HG03196 (cell line): ENCODE data around the gene RSU1.

Source experiments
- ATAC-seq: cut with Tn5 transposase; IDR thresholded peaks from one replicate; pipeline ENCODE4 v1.9.1; 2021; ENCODE audit not compliant: unreplicated experiment

Gene RSU1

DNA sequence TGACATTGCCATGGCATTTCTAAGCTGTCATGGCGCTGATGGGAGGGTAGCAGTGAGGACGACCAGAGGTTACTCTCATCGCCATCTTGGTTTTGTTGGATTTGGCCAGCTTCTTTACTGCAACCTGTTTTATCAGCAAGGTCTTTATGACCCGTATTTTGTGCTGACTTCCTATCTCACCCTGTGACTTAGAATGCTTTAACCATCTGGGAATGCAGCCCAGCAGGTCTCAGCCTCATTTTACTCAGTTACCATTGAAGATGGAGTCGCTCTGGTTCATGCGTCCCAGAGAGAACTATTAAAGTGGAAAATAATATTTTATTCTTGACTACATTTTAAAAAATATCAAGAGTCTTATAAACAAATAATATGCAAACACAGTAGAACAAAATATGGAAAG is 131.7 kb downstream of the RSU1 start:
- ATAC-seq: no peak

DNA sequence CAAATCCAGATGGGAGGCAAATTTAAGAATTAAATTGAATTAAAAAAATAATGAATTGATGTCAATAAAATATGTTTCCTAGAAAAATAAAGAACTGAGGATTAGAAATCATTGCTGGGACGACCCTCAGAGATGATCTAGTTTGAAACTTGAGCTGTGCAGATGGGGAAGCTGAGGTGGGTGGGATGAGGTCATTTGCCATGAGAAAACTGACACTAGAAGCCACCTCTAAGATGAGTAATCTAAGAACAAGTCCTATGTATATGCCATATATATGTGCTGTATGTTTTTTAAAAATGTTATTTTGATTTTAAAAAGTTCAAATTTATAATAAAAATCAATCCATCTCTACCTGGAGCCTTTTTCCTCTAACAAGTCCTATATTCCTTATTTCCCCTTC is 135.7 kb downstream of the RSU1 start:
- ATAC-seq: no peak

DNA sequence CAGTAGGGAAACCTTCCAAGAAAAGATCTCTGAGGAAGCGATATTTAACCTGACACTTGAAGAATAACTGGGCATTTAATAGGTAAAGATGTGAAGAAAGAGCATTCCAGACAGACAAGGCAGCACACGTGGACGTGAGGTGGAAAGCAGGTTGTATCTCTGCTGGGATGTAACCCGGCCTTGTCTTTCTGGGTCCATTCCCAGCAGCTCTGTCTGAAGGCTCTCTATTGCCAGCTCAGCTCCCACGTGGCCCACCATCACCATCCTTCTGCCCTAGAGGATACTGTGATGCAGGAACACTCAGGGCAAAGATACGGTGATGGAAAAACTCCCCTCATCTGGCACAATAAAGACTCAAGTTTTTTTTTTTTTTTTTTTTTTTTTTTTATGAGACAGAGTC is 137.7 kb downstream of the RSU1 start:
- no peak for ATAC-seq

DNA sequence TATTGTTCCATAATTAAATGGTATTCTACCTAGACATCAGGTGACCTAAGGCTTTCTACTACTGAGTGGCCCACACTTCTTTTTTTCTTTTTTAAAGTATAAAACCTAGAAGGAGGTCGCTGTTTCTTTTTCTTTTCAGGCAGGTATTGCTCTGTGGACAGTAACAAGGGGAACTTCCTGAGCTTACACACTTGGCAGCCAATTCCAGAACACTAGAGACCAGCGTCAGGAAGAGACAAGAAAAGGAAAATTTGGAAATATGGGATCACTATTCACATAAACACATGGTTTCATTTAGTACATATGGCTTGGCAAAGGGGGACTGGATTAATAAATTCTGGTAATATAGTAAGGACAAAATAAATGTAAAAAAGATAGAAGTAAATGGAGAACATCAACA is 141.9 kb downstream of the RSU1 start:
- no peak for ATAC-seq

DNA sequence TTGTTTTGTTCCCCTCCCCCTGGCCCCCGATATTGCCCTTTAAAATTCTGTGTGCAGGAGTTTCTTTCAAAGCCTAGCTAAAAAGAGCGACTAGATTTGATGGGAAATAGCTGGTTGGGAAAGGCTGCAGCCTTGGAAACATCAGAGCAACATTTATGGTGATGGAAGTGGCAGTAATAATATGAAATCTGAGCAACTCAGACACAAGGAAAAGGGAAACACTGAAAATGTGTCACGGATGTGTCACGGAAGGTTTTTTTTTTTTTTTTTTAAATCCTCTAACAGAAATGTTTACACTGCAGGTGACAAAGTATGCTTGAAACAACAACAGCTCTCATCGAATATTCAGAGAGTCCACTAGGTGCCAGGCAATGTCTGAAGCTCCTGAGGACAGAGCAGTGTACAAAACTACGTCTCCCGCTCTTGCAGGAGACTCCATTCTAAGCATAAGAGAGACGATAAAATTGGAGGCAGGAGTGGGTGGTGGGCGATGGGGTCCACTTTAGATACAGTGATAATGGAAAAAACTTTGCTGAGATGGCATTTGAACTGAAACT is 143.0 kb downstream of the RSU1 start:
- ATAC-seq: no peak

DNA sequence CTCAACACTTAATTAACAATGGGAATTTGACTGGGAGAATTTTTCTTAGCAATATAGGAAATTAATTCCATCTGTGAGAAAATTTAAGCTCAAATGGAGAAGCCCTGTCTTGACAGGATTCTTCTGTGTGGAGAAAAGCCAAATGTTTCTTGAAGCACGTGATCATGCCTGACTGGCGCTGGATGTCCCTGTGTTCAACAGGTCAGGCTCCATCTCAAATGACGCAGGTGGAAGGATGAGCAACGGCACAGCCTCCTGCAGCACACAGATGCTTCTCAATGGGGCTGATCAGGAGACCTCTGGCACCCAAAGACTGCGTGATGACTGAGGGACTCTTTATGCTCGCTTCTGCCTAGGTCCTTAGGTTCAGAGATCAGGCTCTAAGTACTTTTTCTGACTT is 143.8 kb downstream of the RSU1 start:
- ATAC-seq: no peak

DNA sequence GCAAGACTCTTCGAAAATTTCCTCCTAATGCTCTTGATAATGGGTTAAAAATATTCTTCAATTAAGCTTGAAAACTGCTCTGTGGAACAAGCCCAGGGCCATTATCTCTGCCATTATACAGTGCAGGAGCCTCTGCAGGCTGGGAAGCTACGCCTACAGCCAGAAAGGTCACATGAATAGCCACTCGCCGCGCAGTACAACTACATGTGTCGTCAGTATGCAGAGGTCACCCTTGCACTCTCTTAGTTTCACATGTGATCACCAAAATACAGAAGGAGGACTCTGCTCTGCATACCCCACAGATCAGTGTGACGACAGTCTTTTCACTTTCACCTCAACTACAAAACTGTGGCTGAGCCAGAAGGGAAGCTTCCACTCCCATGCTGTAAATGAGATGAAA is 153.8 kb downstream of the RSU1 start:
- no peak for ATAC-seq

DNA sequence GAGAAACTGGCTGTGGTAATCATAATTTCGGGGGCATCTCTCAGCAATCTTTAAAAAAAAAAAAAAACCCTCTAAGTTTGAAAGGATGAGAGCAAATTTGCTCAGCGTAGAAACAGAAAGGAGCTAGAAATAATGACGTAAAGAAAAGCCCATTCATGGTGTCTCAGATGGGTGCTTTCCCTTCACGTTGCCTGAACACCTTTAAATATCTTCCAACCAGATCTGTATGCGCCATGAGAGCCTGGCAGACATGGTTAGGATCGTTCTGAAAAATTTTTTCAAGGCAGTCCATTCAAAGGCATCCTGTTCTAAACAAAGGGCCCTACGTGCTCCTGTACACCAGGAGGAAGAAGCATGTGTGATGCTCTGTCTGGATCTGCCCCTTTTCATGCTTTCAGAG is 154.3 kb downstream of the RSU1 start:
- ATAC-seq: no peak

DNA sequence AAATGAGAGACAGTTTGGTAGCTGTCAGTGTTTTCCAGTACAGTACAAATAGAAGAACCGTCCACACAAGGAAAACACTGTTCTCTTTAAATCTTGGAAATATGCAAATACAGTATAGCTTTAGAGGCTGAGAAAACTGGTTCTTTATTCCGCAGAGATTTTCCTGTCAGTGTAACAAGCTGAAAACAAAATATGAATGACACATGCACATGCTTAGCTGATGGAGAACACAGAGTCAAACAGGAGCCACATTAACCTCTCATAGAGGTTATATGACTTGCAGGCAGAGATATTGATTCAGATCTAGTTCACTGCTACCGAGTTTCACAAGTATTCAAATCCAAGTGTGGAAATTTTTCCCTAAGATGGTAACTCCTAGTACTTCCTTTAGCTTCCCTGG is 160.3 kb downstream of the RSU1 start:
- no peak for ATAC-seq

DNA sequence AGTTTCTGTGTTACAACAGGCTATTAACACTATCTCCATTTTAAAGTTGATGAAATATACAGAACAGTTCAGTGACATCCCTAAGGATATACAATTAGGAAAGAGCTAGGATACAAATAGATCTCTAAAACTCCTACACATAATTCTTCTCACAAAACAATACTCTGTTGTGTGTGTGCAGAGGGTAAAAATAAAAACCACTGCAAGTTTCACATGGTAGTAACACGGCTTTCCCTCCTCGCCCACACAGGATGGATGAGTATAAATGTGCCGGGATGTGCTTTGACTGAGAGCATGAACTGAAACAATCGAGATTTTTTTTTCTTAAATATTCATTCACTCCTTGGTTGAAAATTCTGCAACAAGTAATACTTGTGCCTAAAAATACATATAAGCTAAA is 164.0 kb downstream of the RSU1 start:
- no peak for ATAC-seq

DNA sequence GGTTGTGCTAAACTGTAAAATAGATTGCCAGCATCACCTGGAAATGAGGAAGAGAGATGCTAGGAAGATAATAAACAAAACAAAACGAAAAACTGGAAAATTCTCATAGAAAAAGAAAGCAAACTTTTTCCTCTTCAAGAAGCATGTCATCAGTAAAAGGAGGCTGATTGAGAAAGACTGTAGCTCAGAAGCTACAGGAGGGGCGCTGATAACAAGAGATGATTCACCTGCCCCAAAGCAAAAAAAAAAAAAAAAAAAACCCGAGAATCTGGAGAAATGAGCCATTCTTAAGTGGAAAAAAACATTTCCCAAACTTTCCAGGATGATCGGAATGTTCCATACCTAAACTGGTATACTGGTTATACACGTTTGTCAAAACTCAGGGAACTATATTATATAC is 165.1 kb downstream of the RSU1 start:
- no peak for ATAC-seq

DNA sequence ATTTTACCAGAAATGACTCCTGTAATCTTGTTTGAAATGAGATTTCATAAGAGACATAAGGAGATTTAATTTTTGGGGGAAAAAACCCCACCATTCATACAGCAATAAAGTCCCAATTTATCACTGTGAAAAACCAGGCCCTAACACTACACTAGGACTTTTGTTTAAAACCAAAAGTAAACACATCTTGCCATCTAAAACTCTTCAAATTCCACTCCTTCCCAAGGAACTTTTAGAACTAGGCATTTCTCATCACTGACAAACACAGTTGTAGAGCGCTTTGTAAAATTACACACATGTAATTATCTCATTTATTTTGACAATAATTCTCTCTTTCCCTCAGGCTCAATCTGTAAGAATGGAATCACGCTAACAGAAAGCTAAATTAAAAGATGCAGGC is 167.5 kb downstream of the RSU1 start:
- no peak for ATAC-seq

DNA sequence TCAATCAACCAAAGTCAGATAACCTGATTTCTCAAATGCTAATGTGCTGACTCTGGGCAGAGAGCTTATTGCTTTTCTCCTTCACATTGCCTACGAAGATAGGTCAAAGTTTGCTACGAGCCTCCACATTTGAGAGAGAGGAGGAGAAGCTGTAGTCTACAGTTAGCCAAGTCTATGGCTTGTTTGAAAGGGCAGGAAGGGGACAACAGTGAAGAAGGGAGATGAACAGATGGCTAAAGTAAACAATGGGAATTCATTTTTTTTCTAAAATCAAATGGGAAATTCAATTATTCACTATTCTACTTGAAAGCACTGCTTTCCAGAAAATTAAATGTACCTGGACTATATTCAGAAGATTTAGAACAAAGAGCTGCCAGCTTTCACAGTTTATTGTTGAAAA is 168.9 kb downstream of the RSU1 start:
- ATAC-seq: no peak

DNA sequence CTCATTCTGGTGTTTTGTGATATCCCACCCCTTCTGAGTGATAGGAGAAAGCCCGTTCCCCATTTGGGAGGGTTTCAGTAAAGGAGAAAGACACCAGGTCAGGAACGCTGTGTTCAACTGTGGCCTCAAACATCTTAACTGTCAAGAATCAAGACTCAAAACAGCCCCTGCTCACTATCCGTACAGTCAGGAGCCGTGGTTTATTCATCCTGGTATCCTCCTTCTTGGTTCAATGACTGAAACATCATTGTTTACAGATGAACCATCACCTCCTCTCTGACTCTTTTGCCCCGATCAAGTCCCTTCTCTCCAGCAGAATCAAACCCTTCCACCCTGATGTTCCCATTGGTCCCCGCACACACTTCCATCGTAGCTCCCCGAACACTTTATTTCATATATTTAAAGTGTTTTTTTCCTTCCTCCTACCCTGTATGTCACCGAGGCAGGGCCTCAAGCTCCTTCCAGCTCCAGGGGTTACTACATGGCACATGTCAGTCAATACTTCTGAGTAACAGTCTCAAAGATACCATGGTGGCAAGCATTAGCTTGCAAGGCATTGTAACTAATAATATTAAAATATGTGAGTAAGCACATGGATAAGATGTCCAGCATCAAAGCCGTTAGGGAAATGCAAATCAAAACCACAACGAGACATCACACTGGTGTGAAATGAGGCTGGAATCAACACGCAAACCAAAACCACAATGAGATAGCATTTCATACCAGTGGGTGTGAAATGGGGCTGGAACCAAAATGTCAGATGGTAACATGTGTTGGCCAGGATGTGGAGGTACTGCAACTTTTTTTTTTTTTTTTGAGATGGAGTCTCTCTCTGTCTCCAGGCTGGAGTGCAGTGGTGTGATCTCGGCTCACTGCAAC is 170.8 kb downstream of the RSU1 start:
- ATAC-seq: no peak

DNA sequence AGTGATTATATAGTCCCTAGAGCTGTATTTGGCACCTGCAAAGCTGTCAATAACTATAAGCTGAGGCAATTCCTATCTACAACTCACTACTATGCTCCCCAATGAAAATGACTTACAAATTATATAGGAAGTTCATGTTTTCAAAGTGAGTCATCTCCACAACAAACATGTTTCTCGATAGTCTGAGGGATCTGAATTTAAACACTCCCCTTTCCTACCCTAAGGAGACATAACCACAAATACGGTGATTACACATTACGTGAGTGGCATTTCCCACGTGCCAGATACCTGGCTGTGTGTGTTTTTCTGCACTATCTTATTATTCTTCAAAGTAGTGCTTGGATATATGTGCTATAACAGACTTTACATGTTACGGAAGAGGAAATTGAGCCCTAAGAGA is 173.1 kb downstream of the RSU1 start:
- no peak for ATAC-seq

DNA sequence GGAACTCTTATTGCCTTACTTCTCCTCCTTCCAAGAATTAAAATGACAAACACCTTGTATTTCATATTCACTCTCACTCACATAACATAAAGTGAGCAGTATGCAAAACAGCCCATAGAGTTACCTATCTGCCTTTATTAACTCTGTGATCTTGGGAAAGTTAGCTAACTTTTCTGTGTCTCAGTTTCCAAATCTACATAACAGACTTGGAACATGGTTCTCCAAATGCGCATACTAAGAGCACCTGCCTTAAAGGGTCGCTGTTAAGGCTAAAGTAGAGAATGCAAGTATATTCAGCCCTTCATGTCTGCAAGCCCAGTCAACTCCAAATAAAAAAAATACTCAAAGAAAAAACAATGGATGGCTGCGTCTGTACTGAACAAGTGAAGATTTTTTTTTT is 173.7 kb downstream of the RSU1 start:
- ATAC-seq: no peak

DNA sequence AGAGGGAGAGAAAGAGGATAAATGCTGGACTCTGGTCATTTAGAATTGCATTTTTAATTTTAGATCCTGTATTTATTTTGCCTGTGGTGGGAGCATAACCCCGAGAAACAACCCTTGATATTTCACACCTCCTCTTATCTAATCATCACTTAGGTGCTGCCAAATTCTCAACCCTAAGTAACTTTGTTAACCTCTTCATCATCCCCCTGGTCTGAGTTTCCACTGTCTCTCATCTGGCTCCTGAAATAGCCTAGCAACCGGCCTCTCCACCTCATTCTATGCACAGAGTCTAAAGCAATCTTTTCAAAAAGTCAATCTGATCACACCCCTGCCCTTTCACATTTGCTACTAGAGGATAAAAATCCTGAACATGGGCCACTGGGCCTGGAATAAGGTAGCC is 177.1 kb downstream of the RSU1 start:
- ATAC-seq: no peak

DNA sequence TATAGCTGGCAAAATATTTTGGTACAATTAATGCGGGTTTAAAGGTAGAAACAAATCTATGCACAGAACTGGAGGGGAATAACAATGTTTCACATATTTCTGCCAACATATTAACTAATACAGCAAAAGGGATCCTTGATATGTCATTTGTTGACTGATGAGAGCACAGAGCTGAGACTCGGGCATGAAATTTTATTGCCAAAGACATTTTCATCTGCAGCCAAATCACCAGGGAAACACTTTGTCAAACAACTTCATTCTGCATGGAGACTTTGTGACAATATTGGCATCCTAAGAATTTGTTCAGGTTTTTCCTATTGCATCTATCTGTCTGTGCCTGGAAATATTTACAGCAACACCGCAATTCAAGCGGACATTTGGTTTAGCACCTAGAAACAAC is 177.8 kb downstream of the RSU1 start:
- no peak for ATAC-seq

DNA sequence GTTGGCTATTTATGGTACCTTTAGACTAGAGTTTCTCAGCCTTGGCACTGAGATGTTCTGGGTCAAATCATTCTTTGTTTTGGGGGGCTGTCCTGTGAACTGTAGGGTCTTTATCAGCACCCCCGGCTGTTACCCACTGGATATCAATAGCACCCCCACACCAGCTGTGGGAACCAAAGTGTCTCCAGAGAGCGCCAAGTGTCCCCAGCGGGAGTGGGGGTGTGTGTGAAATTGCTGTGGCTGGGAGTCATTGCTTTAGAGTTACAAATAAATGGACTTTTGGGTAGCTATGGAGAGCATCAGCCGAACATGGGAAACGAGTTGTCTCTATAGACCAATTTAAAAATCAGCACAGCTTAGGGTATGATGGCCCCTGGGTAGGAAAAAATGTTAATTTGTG is 184.2 kb downstream of the RSU1 start:
- no peak for ATAC-seq

DNA sequence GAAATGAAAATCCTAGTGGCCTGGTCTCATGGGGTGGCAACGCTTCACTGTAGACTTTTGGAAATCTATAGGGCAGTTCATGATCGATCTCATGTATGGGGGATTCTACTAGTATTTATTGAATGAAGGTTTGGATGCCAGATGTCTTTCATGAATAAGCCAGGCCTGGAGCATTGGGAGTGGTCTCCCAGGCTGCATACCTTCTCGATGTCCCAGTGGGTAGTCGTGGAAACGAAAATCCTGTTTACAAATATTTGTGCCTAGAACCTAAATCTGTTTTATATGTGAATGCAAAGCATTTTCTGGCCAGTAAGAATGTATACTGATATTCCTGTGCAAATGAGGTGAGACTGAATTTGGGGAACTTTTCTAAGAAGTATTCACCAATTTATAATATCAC is 190.5 kb downstream of the RSU1 start:
- ATAC-seq: no peak

DNA sequence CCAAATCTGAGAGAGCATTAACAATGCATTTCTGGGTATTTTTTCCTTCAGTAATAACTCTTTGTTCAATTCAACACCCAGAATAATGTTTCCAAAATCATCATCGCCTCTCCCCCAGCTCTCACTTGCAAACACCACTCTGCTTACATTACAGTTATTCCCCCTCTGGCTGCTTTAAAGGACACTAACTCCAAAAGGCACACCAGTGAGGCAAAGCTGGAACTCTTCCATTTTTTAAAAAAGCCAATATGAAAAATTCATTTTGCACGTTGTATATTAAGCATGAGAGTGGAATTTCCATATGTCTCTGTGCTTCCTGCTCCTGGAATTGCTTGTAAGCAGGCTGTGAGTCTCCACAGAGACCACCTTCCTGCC is 204.3 kb downstream of the RSU1 start:
- no peak for ATAC-seq

DNA sequence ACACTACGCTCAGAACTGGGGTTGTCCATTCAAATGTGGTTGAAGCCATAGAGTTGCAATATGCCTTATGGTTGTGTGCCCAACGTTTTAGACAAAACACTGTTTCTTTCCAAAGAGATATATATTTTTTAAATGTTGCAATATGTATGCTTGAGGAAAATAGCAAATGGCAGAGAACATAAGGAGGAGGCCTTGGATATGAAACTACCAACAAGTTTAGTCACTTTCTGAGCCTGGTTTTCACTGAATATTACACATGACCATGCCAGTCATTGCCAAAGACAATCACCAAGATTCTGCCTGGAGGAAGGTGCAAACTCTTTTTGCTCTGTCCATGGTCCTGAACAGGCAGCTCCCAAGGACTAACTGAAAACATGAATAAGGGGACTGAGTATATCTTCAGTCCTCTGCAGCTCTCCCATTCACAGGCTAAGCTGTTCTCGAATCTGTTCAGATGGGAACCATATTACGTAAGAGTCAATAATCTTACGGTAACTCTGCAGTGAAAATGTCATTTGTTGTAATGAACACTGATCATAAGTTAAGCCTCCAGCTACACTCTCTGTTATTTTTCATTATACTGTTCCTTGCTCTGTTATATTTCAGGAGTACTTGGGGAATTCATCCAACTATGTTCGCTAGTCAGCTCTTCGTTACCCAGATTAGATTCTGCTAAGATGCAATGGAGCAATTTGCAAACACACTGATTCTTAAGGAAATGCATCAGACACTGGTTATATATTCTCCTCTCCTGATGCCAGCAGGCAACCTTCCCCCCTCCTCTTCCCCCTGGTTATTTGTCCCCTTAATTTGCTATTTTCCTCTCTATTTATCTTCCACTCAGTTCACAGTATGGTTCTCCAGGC is 204.9 kb downstream of the RSU1 start:
- no peak for ATAC-seq
